ENCODE measurements around the gene CDC34.

- no peak for TF ChIP-seq EP300 (IDR thresholded peaks at IDR 0.05)
- TF ChIP-seq CTCF (IDR thresholded peaks at IDR 0.05) = no peak
- no peak for TF ChIP-seq POLR2A (IDR thresholded peaks at IDR 0.05)
These were observed 37.1 kb upstream of the CDC34 start for GRCh38 chr19:494171-495080.

Measured in tibial nerve (tissue), 4 donors.